Subcutaneous abdominal adipose tissue (tissue), 5 donors: Measurements from ENCODE around the gene MED13L.
A peak's percentile ranks its signal among the peaks of the same experiment; 100 is the strongest.

Experiments
- H3K27ac ChIP-seq: one replicate; pipeline ENCODE4 v1.7.0; 2013; ENCODE audit warnings: low read depth, mild to moderate bottlenecking, inconsistent platforms, low read length, moderate library complexity
- H3K27me3 ChIP-seq, 5 donors: one replicate each; pipeline ENCODE4 v1.7.0; 2013; ENCODE audit warnings: low read length in 5 of 5, inconsistent platforms in 1 of 5; ENCODE audit not compliant: control insufficient read depth in 5 of 5, insufficient read depth in 4 of 5
- H3K36me3 ChIP-seq, 5 donors: one replicate each; pipeline ENCODE4 v1.7.0; 2013; ENCODE audit warnings: low read length in 5 of 5; ENCODE audit not compliant: control insufficient read depth in 5 of 5, insufficient read depth in 5 of 5
- H3K4me1 ChIP-seq, 5 donors: one replicate each; pipeline ENCODE4 v1.7.0; 2013; ENCODE audit warnings: low read length in 5 of 5, mild to moderate bottlenecking in 3 of 5, moderate library complexity in 1 of 5; ENCODE audit not compliant: control insufficient read depth in 5 of 5, insufficient read depth in 5 of 5
- H3K4me3 ChIP-seq, 5 donors: one replicate each; pipeline ENCODE4 v1.7.0; 2013; ENCODE audit warnings: low read length in 5 of 5, low read depth in 1 of 5
- H3K9ac ChIP-seq, 5 donors: one replicate each; pipeline ENCODE4 v1.7.0; 2013; ENCODE audit warnings: low read length in 5 of 5, mild to moderate bottlenecking in 4 of 5, moderate library complexity in 3 of 5
- H3K9me3 ChIP-seq, 5 donors: one replicate each; pipeline ENCODE4 v1.7.0; 2013; ENCODE audit warnings: low read length in 5 of 5; ENCODE audit not compliant: control insufficient read depth in 5 of 5
- donor health status: healthy.
- donor health status: healthy.
- donor health status: healthy.
- donor health status: healthy.
- donor health status: healthy.

Gene MED13L

DNA sequence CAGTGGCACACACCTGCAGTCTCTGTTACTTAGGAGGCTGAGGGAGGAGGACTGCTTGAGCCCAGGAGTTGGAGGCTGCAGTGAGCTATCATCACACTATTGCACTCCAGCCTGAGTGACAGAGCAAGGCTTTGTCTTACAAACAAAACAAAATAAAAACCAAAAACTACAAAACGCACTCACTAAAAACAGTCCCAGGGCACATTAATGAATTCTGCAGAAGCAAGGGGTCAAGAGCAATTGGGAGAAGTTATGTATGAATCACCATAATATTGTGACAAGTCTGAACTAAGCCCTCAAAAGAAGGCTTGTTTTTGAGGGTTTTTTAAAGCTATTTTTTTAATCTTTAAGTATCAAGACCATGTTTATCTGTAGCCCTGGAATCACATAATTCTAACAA is 201.1 kb downstream of the MED13L start:
- Histone ChIP-seq H3K27ac (no peak overlapping the region), H3K4me1 (peaks cover 0 to 9% (median 7%) of the 10 kb centered on the region in 5 donors), H3K9ac (no peak overlapping the region), H3K9me3 (no peaks in the 10 kb centered on the region), H3K4me3 (no peak overlapping the region), H3K36me3 (no peaks in the 10 kb centered on the region), H3K27me3 (no peaks in the 10 kb centered on the region)

GRCh38 chr12:116074686-116075085 is 202.8 kb downstream of the MED13L start:
- no peak overlapping the region for H3K27ac ChIP-seq
- H3K27me3 ChIP-seq = no peaks in the 10 kb centered on the region
- no peak overlapping the region for H3K9ac ChIP-seq
- H3K36me3 ChIP-seq = no peaks in the 10 kb centered on the region
- no peaks in the 10 kb centered on the region for H3K9me3 ChIP-seq
- no peak overlapping the region for H3K4me3 ChIP-seq
- H3K4me1 ChIP-seq = peaks cover 0 to 13% (median 9%) of the 10 kb centered on the region in 5 donors

DNA sequence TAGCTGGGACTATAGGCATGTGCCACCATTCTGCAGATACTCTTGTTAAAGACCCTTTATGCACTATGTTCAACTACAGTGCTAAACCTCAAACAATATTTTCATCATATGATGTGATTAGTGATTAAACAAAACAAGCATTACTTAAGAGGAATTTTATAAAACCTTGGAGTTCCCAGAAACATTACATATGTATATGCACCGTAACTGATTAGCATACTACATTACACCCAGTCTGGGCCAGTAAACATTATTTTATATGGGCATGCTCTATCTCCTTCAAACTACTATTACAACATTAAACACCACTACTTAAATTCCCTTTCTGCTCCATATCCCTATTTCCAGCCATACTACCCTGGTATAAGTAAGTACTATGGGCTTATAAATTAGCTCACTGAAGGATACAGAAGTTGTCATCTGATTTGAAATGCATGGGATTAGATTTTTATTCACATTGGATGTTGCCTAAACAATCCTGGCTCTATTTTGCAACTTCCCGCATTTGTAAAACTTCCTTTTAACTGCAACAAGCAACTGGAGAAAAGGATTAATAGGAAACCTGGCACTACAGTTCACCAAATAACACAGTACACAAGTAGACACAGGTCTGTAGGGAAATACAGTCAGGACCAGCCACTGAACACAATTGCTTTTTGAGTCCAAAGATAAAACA is 205.8 kb downstream of the MED13L start:
- Histone ChIP-seq H3K36me3 (no peaks in the 10 kb centered on the region), H3K27me3 (no peaks in the 10 kb centered on the region), H3K9me3 (no peaks in the 10 kb centered on the region), H3K4me3 (no peak overlapping the region), H3K27ac (no peak overlapping the region), H3K4me1 (peaks cover 0 to 15% (median 9%) of the 10 kb centered on the region in 5 donors), H3K9ac (no peak overlapping the region)

- no peak overlapping the region for H3K27ac ChIP-seq
- H3K4me1 ChIP-seq = peaks cover 3 to 25% (median 22%) of the 10 kb centered on the region in 5 donors
- H3K9me3 ChIP-seq = no peaks in the 10 kb centered on the region
- H3K27me3 ChIP-seq = no peaks in the 10 kb centered on the region
- H3K9ac ChIP-seq = no peak overlapping the region
- no peaks in the 10 kb centered on the region for H3K36me3 ChIP-seq
- no peak overlapping the region for H3K4me3 ChIP-seq
Measured at GRCh38 chr12:116070444-116070843, 207.0 kb downstream of the MED13L start.

DNA sequence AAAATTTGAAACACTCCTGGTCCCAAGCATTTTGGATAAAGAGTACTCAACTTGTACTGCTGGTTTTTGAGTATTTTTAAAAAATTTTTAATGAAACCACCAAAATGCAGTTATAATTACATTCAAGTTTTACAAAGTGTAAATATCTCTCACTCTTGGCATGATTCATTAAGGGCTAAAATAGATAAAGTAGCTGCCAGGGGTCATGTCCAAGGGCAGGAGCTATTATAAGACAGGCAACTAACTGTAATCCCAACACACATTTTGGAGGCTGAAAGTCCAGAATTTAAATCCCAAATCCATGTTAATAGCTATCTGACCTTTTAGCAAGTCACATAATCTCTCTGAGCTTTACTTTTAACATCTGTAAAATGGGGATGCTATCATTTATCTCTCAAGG is 207.6 kb downstream of the MED13L start:
- no peaks in the 10 kb centered on the region for H3K9me3 ChIP-seq
- no peak overlapping the region for H3K4me3 ChIP-seq
- no peaks in the 10 kb centered on the region for H3K36me3 ChIP-seq
- no peak overlapping the region for H3K27ac ChIP-seq
- no peak overlapping the region for H3K9ac ChIP-seq
- H3K4me1 ChIP-seq = peaks cover 3 to 30% (median 27%) of the 10 kb centered on the region in 5 donors
- no peaks in the 10 kb centered on the region for H3K27me3 ChIP-seq

GRCh38 chr12:116068853-116069252 is 208.6 kb downstream of the MED13L start:
- Histone ChIP-seq H3K36me3 (no peaks in the 10 kb centered on the region), H3K4me1 (peaks cover 3 to 31% (median 27%) of the 10 kb centered on the region in 5 donors), H3K4me3 (no peak overlapping the region), H3K27me3 (no peaks in the 10 kb centered on the region), H3K9me3 (no peaks in the 10 kb centered on the region), H3K27ac (no peak overlapping the region), H3K9ac (no peak overlapping the region)

GRCh38 chr12:116068371-116068770 is 209.1 kb downstream of the MED13L start:
- no peaks in the 10 kb centered on the region for H3K9me3 ChIP-seq
- H3K4me1 ChIP-seq = peaks cover 3 to 31% (median 28%) of the 10 kb centered on the region in 5 donors

DNA sequence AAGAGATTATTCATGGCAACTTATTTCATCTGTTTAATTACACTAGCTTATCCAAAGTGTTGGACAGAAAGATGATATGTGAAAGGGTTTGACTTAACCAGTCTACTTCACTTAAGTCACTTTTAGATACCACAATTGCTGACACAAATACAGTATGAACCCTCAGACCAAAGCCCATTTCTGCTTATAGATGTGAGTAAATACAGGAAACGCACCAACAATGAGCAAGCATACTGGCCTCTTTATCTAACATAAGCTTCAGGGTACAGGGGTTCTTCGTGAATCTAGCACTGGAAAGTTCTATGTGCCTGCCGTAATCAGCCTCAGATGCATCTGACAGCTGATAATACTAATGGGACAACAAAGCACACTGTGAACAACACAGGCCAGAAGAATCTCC is 209.6 kb downstream of the MED13L start:
- Histone ChIP-seq H3K9ac (no peak overlapping the region), H3K27me3 (no peaks in the 10 kb centered on the region), H3K9me3 (no peaks in the 10 kb centered on the region), H3K27ac (no peak overlapping the region), H3K4me3 (no peak overlapping the region), H3K4me1 (peaks cover 3 to 34% (median 30%) of the 10 kb centered on the region in 5 donors), H3K36me3 (no peaks in the 10 kb centered on the region)

More at GRCh38 chr12:116068371-116068770, 209.1 kb downstream of the MED13L start:
- H3K4me3 ChIP-seq = no peak overlapping the region
- no peak overlapping the region for H3K9ac ChIP-seq
- H3K27me3 ChIP-seq = no peaks in the 10 kb centered on the region
- no peak overlapping the region for H3K27ac ChIP-seq
- no peaks in the 10 kb centered on the region for H3K36me3 ChIP-seq

- no peaks in the 10 kb centered on the region for H3K36me3 ChIP-seq
- no peak overlapping the region for H3K9ac ChIP-seq
- peaks cover 3 to 33% (median 28%) of the 10 kb centered on the region in 5 donors for H3K4me1 ChIP-seq
- no peaks in the 10 kb centered on the region for H3K9me3 ChIP-seq
- H3K27ac ChIP-seq = no peak overlapping the region
- no peak overlapping the region for H3K4me3 ChIP-seq
- H3K27me3 ChIP-seq = no peaks in the 10 kb centered on the region
Measured at GRCh38 chr12:116066381-116067230, 210.9 kb downstream of the MED13L start.

DNA sequence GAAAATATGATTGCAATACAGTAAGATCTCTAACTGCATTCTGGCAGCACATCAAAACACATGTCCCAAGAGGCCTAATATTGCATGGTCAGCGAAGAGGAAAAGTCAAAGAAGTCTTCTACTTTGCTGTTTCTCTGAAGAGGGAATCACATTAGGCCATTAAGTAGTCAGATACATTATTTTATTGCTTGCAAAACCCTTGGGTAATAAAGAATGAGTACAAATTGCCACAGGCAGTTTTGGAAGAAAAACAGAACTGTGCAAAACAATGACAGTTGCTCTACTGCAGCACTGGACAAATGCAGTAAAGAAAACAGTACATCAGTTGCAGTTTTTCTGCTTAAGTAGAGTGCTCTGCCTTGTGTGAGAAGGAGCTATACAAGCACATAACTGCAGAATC is 211.9 kb downstream of the MED13L start:
- H3K4me1 ChIP-seq = peaks cover 3 to 34% (median 29%) of the 10 kb centered on the region in 5 donors
- no peaks in the 10 kb centered on the region for H3K27me3 ChIP-seq
- no peak overlapping the region for H3K9ac ChIP-seq
- peak overlapping the region in 1 of 5 donors; percentile 1 for H3K4me3 ChIP-seq
- no peaks in the 10 kb centered on the region for H3K36me3 ChIP-seq
- no peaks in the 10 kb centered on the region for H3K9me3 ChIP-seq
- H3K27ac ChIP-seq = no peak overlapping the region
